ENCODE results near the gene AFF2.

DNA sequence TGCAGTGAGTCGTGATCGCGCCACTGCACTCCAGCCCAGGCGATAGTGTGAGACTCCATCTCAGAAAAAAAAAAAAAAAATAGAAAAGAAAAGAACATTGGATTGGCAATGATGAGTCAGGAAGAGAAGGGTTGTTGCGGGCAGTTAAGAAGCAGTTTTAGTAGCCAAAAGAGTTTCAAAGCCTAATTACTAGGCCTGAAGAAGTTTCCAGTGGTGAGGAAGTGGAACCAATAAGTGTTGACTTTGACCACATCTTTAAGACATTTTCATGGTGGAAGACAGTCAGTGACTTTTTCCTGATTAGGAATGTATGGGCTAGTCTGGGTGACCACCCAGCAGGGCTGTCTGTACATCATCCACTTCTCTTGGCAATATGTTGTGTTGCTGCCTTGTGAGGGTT lies 442.3 kb downstream of the AFF2 start:
- TF ChIP-seq POLR2A (IDR thresholded peaks at IDR 0.05): no peak
- TF ChIP-seq, protein P1, sequence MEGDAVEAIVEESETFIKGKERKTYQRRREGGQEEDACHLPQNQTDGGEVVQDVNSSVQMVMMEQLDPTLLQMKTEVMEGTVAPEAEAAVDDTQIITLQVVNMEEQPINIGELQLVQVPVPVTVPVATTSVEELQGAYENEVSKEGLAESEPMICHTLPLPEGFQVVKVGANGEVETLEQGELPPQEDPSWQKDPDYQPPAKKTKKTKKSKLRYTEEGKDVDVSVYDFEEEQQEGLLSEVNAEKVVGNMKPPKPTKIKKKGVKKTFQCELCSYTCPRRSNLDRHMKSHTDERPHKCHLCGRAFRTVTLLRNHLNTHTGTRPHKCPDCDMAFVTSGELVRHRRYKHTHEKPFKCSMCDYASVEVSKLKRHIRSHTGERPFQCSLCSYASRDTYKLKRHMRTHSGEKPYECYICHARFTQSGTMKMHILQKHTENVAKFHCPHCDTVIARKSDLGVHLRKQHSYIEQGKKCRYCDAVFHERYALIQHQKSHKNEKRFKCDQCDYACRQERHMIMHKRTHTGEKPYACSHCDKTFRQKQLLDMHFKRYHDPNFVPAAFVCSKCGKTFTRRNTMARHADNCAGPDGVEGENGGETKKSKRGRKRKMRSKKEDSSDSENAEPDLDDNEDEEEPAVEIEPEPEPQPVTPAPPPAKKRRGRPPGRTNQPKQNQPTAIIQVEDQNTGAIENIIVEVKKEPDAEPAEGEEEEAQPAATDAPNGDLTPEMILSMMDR (IDR thresholded peaks at IDR 0.05): no peak
